ENCODE measurements around the gene HNRNPM.

HNRNPM gene

DNA sequence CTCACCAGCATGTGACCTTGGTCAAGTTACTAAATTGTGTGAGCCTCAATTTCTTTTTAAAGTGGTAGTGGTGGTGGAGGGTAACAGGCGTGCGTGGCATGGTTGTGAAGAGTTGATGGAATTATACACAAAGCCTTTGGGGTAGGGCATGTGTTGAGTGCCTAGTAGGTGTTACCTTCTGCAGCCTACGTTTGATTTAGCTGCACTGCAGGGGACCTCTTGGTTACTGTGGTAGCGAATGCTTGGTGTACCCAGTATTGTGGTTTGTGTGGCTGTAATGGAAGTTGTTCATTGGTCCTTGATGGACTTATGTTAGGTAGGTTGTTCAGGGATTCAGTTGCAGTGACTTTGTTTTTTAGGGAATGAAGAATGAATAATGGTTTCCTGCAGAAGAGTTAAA lies 33.1 kb downstream of the HNRNPM start:
- H3K27ac ChIP-seq: no peak overlapping the region
- no peak for TF ChIP-seq CTCF (IDR thresholded peaks at IDR 0.05)
- no peak for TF ChIP-seq ZFX (IDR thresholded peaks at IDR 0.05; ENCODE audit: borderline replicate concordance)

DNA sequence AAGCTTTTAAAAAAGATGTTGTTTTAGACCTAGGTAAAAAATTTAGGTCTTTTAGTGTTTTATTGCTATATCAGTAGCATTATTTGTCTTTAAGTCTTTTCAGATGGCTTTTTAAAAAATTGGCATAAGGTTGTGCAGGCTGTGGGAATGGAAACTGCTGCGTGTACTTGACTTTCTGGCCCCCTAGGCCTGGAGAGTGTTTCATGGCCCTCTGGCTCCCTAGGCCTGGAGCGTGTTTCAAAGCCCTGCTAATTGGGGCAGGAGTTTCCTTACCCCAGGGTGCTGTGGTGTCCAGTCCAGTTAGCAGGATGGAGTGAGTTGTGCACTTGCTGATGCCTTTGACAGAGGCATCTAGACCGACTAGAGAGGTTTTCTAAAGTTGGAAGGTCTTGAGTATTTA lies 33.8 kb downstream of the HNRNPM start:
- no peak overlapping the region for H3K27ac ChIP-seq
- TF ChIP-seq ZFX (IDR thresholded peaks at IDR 0.05; ENCODE audit: borderline replicate concordance): no peak
- TF ChIP-seq CTCF (IDR thresholded peaks at IDR 0.05): no peak

DNA sequence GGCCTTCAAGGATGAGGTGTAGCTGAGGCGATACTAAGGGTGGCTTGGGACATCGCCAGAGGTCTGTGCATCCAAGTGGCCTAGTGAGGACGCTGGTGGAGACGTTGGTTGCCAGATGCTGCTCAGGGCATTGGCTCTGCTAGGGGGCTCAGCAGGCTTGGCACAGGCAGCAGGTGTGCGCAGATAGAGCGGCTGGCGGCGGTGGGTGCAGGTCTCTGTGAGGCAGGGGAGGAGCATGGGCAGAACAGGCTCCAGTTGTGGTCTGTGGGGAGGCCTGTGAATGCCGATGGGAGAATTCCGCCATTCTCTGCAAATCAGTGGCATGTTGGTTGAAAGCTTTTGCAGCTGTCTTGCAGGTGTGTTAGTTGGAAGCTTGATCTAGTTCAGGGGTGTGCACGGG lies 36.4 kb downstream of the HNRNPM start:
- no peak overlapping the region for H3K27ac ChIP-seq
- TF ChIP-seq CTCF (IDR thresholded peaks at IDR 0.05): no peak
- no peak for TF ChIP-seq ZFX (IDR thresholded peaks at IDR 0.05; ENCODE audit: borderline replicate concordance)

GRCh38 chr19:8481616-8482015 lies 36.8 kb downstream of the HNRNPM start:
- no peak overlapping the region for H3K27ac ChIP-seq
- TF ChIP-seq ZFX (IDR thresholded peaks at IDR 0.05; ENCODE audit: borderline replicate concordance) (no peak), CTCF (IDR thresholded peaks at IDR 0.05) (no peak)

- TF ChIP-seq ZFX (IDR thresholded peaks at IDR 0.05; ENCODE audit: borderline replicate concordance) (no peak), CTCF (IDR thresholded peaks at IDR 0.05) (no peak)
- H3K27ac ChIP-seq: no peak overlapping the region
Measured at GRCh38 chr19:8482696-8483095, 37.9 kb downstream of the HNRNPM start.

DNA sequence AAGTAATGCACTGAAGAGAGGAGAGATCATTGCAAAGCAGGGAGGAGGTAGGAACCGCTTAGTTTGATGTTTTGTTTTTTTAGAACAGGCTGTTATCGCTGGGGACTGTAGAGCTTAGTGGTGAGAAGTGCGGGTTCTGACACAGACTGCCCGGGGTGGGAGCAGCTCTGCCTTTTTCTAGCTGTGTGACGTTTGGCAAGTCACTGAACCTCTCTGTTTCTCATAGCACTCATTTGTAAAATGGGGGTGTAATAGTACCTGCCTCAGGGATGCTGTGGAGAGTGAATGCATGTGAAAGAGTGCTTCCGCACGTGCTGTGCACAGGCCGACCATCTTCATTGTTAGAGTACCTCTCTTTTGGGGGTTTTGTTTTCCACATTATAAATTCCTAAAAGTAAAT lies 38.4 kb downstream of the HNRNPM start:
- TF ChIP-seq CTCF (IDR thresholded peaks at IDR 0.05) (no peak), ZFX (IDR thresholded peaks at IDR 0.05; ENCODE audit: borderline replicate concordance) (no peak)

GRCh38 chr19:8484331-8484894 lies 39.6 kb downstream of the HNRNPM start:
- TF ChIP-seq ZFX (IDR thresholded peaks at IDR 0.05; ENCODE audit: borderline replicate concordance) (no peak), CTCF (IDR thresholded peaks at IDR 0.05) (no peak)
- no peak overlapping the region for H3K27ac ChIP-seq

More for the DNA sequence above, 38.4 kb downstream of the HNRNPM start:
- H3K27ac ChIP-seq: no peak overlapping the region
